Left hindlimb (tissue), 1 donor: ENCODE data around the gene TERB1.

Experiments used
- DNase-seq: peaks from one replicate; pipeline ENCODE4 v3.0.0-alpha.2; 2018

Gene TERB1

DNA sequence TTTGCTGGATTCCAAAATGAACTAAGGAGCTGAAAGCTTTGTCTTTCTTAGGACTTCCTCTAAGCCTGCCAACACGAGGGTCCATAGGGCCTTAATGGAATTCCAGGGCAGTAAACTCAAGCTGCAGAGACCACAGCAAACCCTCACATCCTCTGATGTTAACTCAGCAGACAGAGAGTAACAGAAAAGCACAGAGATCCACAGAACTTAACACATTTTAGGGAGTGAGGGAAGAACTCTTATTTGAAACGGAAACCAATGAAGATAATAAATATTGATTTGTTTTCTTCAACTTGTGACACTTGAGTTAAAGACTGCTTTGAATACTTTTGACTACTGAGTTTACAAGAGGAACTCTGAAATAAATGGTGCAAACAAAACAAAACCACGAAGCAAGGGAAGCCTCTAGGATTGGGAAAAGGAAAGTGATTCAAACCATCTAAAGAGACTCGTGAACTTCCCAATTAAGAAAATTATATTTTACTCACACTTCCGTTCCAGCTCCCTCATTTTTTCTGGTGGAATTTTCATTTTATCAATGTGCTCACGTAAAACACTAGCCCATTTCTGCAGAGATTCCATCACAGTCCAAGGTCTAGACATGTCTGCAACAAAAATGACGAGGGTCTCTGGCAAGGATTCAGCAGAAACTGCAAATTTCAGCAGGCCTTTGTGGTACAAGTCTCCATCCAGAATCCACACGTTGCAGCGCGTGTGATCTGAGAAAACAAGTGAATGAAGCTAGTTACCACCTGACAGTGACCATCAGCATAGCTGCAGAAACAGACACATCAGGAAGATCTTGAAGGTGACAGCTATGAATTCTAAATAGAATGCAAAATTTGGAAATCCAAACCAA lies 59.2 kb downstream of the TERB1 start:
- peak; percentile 53 for DNase-seq

DNA sequence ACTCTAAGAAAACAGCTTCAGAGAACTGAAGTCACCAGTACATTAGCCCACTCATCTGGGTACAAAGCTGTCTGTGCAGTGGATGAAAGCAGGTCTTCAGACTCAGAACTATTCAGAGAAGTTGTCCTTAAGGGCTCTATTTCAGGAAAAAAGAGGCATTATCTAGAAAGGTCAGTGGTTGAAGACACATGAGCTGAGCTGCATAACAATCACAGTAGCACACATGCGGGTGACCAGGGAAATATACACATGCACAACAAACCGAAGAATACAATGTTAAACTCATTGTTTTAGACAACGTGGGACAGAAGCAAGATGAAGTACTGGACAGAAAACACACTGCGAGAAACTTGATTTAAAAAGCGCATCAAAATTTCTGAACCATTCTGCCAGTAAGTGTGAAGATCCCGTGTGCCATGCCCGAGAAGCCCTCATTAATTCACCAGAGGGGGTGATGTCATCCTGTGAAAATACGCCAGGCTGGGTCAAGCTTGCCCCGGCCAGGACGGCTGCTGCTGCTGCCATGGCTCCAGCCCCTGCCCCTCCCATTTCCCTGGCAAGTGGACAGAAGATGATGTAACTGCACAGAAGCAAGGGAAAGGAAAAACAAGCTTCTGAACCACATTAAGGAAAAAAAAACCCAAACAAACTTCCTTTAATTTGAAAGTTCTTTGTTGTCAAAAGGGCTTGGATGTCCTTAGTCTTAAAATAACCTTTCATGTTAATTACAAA lies 60.0 kb downstream of the TERB1 start:
- DNase-seq: peak; percentile 90

DNA sequence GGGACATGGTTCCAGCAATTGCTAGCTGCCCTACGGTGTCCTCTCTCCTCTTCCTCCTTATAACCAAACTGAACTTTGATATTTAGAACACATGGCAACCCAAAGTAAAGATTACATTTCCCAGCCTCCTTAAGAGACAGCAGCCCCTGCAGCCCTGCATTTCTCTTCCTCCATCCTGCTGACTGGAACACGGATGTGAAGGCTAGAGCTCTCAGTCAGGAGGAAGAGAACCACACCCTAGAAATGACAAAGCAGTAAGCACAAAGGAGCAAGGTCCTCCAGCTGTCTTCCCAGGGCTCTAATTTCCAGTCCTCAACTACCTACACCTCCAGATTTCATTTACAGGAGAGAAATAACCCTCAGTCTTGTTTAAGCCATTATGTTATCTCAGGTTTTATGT lies 60.9 kb downstream of the TERB1 start:
- no peak for DNase-seq

DNA sequence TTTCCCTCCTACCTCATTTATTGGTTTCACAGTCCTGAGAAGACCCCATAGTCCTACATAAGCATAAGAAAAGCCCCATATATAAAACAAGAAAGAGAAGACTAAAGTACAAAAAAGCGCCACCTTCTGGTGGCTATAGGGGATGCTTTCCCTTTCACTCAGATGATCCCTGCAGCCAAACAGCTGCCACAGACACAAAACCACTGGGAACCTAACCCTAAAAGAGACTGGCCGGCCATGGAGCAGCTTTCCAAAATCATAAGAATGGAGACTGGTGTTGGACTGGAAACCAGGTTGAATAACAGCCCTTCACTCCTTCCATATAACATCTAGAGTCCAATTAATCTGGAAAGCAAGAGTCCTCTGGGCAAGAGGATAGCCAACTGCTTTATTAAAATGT lies 61.4 kb downstream of the TERB1 start:
- DNase-seq: no peak

DNA sequence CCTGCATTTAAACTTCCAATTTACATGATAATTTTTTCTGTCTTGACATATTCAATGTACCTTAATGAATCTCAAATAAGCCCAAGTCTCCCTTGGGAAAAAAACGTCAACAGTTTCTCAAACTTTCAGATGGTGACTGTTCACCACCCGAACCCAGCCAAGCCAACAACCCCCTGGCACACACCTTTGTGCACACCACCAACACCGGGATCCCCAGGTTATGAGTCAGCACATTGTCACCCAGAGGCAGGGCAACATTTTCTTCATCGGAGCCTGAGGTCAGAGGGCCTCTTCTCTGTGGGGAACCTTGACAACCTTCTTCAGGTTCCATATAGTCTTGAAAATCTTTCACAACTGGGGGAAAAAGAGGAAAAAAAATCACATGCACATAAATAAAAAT lies 65.5 kb downstream of the TERB1 start:
- no peak for DNase-seq

DNA sequence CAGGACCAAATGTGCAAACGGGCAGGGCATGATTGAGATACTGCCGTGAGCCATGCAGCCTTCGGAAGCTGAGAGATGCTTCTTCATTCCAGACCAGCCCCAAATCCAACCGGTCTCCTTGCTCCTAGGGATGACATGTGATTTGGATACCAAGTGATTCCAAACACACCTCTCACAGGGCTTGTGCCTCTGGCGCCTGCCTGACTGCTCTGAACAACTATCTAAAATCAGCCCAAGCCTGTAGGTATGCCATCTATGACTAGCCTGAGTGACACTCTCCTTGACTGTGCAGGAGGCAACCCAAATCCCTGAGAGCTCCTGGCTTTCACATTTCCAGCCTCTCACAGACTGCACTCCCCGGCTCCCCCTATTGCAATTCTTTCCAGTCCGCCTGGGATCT lies 70.3 kb downstream of the TERB1 start:
- no peak for DNase-seq

DNA sequence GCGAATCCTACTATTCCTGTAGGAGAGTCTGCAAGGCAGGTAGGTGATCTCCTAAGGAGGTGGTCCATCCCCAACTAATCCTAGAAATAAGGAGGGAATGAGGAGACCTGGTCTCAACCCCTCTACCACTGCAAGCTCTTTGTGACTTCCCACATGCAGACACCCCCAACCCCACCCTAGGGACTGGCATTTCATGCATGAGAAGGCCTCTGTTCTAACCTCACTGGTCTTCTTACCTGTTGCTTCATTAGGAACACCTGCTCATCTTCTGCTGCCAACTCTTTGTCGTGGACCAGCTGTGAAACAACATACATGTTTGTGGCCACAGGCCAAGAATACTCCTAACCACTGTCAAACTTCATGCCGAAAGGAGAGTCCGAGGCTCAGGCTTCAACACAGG lies 72.6 kb downstream of the TERB1 start:
- DNase-seq: no peak

DNA sequence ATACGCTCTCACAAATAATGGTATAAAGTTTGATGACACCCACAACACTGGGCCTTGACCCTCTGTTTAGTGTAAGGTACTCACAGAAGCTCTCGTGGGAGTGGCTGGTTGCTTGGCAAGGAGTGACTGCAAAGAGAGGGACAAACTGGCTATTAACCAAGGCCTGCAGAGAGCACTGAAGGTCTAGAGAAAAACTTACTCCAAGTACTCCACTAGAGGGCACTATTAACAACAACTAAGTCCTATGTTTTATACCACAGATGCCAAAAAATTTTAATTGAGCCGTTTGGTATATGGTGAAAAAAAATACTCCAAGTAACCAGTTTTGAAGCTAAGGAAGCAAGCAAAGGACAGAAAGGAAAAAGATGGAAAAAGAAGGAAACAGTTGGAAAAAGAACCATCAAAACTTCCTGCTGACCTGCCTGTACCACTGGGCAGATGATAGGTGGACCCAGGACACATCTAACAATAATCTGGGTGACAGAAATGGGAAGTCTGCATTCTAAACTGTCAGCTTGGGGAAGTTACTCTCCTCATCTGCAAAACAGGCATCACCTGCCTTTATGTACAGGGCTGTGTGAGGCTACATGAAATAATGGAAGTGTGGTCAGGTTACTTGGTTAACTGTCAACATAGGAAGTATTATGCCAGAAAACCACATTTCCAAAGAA lies 73.1 kb downstream of the TERB1 start:
- no peak for DNase-seq

DNA sequence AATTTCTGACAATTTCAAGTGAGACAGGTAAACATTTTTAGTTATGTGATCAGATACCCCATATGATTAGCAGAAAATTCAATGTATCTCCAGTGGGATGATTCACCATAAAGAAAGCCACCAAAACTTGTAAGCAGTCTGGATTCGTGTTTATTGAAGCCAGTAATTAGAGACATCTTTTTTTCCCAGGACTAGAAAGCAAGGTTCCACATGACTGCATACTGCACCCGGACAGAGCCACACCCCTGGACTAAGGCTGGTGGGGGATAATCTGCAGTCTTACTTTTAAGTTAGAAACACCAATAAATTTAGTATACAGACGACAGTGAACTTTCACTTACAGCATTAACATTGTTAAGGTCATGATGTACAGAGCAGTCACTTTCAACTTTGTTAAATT lies 80.6 kb downstream of the TERB1 start:
- no peak for DNase-seq

DNA sequence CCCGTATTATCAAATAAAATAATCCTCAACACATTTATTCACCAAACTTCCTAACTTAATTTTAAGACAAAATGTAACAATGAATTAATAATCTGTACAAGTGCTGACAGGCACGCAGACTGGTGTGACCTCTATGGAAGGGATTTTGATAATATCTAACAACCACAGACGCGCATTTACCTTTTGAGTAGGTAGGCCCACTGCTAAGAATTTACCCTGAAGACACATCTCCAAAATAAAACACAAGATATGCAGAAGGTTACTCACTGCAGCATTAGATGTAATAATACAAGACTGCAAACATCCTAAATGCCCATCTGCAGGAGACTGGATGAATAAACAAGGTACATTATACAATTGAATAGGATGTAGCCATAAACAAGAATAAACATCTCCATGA lies 82.1 kb downstream of the TERB1 start:
- no peak for DNase-seq

DNA sequence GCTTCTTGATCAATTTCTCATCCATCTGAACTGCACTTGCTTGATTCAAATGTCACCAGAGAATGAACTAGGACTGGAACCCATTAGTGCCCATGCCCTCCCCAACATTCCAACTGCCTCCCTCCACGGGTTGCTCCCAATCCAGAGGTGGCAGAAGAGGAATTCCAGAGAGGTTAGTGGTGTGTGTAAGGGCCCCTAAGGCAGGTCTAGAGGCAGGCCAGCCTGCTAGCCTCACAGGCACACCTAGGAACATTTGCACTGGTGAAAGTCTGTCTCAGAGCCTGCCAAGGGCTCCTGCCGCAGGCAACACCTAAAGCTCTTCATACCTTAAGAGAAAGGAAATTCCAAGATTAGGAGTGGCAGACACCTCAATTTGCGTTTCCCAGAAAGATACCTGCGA lies 83.6 kb downstream of the TERB1 start:
- no peak for DNase-seq

DNA sequence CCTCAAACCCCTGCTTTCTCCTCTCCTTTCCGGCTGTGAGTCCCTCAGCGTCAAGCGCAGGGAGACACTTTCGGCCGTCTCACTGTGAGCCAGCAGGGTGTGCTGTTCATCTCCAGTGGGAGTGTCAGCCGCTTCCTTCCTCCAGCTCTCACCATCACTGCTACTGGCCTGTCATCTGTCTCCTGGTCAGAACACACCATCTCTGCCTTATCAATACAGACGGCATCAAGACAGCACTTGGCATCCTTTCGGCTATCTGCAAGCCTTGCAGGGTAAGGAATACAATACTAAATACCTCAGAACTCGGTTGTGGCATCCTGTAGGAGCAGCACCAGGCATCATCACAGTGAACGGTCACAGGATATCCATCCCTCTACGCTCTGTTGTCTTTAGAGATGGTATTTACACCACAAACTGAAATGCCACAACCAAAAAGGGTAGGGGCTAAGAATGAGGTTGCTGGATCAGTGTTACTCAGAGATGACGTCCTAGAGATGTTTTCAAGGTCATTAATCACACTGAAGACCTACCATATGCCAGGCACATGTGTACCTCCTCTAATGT lies 84.2 kb downstream of the TERB1 start:
- DNase-seq: no peak

DNA sequence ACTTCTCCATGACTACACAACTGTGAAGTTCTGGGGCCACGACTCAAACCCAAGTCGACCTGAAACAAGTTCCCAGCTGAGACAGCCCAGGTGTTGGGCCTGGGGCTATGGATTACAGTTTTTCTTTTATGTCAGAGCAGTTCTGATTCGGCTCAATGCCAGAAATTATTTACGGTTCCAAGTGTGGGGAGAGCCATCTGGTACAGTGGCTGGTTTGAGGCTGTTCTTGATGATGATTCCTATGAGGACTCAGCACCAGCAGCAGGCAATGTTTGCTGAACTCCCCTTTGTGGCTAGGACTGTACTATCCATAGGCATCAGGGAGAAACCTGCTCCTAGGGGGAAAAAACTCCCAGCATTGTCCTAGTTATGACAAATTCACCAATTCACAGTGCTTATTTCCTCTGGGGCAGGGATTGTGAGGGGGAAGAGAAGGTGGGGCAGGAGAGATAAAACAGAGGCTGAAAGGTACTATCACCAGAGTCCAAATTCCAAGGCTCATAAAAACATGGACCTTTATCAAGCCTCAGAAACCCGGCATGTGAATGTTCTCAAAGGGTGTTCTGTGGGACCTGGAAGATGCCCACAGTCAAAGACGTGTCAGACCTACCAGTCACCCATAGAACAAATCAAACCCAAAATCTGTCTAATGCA lies 86.6 kb downstream of the TERB1 start:
- DNase-seq: no peak

DNA sequence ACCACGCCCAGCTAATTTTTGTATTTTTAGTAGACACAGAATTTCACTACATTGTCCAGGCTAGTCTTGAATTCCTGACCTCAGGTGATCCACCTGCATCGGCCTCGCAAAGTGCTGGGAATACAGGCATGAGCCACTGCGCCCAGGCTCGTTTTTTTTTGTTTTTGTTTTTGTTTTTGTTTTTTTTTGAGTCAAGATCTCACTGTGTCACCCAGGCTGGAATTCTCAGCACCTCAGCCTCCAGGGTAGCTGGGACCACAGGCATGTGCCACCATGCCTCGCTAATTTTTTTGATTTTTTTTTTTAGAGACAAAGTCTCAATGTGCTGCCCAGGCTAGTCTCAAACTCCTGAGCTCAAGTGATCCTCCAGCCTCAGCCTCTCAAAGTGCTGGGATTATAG lies 87.3 kb downstream of the TERB1 start:
- no peak for DNase-seq

DNA sequence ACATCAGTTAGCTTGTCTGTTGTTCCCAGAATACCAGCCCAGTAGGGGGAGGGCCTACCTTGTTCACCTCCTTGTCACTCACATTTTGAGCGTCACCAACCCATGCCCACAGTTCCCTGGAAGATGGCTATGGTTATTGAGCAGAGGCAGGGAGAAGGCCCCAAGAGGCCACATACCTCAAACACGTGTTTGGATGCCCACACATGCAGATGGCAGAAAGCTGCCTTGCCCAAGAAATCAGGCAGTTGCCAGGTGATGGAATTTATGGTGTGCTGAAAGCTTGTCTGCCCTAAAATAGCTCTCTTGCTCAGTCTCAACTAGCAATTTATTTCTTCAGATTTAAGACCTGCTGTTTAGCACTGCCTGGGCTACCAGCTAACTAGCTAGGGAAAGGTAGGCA lies 88.3 kb downstream of the TERB1 start:
- no peak for DNase-seq

DNA sequence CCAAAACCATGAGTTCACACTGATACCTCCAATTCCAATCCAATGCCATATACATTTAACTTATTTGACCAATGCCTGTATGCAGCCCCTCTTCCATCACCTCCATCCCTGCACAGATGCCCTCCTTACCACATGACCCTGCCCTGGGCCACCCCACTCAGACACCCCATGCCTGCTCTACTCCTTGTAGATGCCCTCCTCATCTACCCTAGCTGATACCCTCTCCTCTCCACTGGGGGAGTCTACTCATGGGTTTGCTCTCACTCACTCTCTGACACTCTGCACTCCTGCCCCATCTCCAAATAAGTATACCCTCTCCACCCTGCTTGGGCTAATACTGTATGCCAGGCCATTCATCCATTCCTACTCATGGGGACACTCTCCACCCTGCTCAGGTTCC lies 88.9 kb downstream of the TERB1 start:
- DNase-seq: no peak

DNA sequence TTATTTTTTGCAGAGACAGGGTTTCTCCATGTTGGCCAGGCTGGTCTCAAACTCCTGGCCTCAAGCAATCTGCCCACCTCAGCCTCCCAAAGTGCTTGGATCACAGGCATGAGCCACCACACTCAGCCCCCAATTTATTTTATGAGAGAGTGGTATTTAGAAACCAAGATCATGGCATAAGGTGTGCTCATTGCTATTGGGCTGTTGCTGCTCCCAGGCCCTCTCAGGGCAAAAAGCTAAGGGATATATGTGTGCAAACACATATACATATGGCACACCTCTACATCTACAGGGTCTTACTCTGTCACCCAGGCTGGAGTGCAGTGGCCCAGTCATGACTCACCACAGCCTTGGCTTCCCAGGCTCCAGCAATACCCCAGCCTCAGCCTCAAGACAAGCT lies 89.8 kb downstream of the TERB1 start:
- no peak for DNase-seq

DNA sequence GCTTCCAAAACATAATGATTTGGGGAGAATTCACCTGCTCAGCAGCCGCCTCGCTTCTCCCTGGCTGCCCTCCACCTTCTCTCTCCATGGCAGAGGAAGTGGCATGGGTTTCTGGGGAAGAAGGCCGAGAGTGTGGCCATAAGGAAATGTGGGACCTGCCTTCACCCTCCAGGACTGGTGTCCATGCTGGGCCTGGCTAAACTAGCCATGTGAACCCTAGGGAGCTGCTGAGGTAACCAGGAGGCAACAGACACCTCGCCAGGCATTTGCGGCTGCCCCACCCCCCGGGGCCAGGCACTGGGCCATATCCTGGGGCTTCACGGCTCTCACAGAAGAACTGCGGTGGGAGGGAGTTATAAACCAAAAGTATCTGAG lies 94.9 kb downstream of the TERB1 start:
- DNase-seq: peak; percentile 42

DNA sequence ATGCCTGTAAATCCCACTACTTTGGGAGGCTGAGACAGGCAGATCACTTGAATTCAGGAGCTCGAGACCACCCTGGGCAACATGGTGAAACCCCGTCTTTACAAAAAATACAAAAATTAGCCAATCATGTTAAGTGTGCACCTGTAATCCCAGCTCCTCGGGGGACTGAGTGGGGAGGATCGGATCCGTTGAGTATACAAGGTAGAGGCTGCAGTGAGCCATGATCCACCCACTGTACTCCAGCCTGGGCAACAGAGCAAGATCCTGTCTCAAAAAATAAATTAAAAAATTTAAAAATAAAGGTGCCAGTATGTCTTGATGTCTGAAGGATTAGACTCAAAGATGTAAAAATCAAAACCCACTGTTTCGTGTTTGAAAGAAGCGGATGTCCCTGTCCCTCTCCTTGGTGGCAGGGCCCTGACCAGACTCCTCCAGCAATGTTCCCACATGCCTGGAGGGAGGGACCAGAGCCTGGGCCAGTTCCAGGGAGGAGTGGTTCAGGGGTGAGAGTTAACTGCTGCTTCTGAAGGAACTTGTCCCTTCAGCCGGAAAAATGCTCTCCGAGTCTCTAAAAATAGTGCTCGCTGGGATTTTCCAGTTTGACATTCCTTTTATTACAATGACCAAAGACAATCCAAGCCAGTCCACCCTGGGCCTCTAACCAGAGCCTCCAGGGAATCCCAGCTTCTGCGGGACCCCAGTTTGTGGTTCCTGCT lies 95.4 kb downstream of the TERB1 start:
- peak; percentile 74 for DNase-seq
